ENCODE results near the gene DYNC2I2.
"Not testable (repeated sequence)": the region's sequence is repeated elsewhere in the genome, so short reads cannot be mapped to it uniquely, and the experiment has no call there.

DYNC2I2 gene

GRCh38 chr9:128685636-128686489 lies 29.2 kb upstream of the DYNC2I2 start:
- no peak for DNase-seq (ENCODE audit: low read depth)

- DNase-seq (ENCODE audit: low read depth): no peak
Observed at GRCh38 chr9:128684325-128685199, 27.9 kb upstream of the DYNC2I2 start.

- no peak for DNase-seq (ENCODE audit: low read depth)
Observed at GRCh38 chr9:128684065-128684324, 27.3 kb upstream of the DYNC2I2 start.

GRCh38 chr9:128683340-128684064 lies 26.9 kb upstream of the DYNC2I2 start:
- DNase-seq (ENCODE audit: low read depth): no peak

GRCh38 chr9:128677794-128678193 lies 21.1 kb upstream of the DYNC2I2 start:
- no peak for DNase-seq (ENCODE audit: low read depth)

GRCh38 chr9:128675382-128675781 lies 18.7 kb upstream of the DYNC2I2 start:
- no peak for DNase-seq (ENCODE audit: low read depth)

- no peak for DNase-seq (ENCODE audit: low read depth)
Observed at GRCh38 chr9:128669786-128670185, 13.1 kb upstream of the DYNC2I2 start.

- not testable (repeated sequence) for DNase-seq (ENCODE audit: low read depth)
Observed at GRCh38 chr9:128666481-128666941, 9.9 kb upstream of the DYNC2I2 start.

- no peak for DNase-seq (ENCODE audit: low read depth)
Observed at GRCh38 chr9:128657796-128658195, 1.1 kb upstream of the DYNC2I2 start.

- DNase-seq (ENCODE audit: low read depth): no peak
Observed at GRCh38 chr9:128657344-128657704, 677 bp upstream of the DYNC2I2 start.

GRCh38 chr9:128654481-128654880 lies 2.2 kb downstream of the DYNC2I2 start:
- no peak for DNase-seq (ENCODE audit: low read depth)

GRCh38 chr9:128653908-128654307 lies 2.7 kb downstream of the DYNC2I2 start:
- no peak for DNase-seq (ENCODE audit: low read depth)

- DNase-seq (ENCODE audit: low read depth): no peak
Observed at GRCh38 chr9:128651798-128652197, 4.8 kb downstream of the DYNC2I2 start.

GRCh38 chr9:128648206-128648605 lies 8.4 kb downstream of the DYNC2I2 start:
- not testable (repeated sequence) for DNase-seq (ENCODE audit: low read depth)

GRCh38 chr9:128643519-128644300 lies 12.9 kb downstream of the DYNC2I2 start:
- DNase-seq (ENCODE audit: low read depth): no peak

- no peak for DNase-seq (ENCODE audit: low read depth)
Observed at GRCh38 chr9:128642675-128643245, 13.9 kb downstream of the DYNC2I2 start.

GRCh38 chr9:128640603-128641002 lies 16.0 kb downstream of the DYNC2I2 start:
- DNase-seq (ENCODE audit: low read depth): no peak

GRCh38 chr9:128638580-128638979 lies 18.1 kb downstream of the DYNC2I2 start:
- no peak for DNase-seq (ENCODE audit: low read depth)

GRCh38 chr9:128637656-128638055 lies 19.0 kb downstream of the DYNC2I2 start:
- DNase-seq (ENCODE audit: low read depth): no peak

GRCh38 chr9:128636556-128637530 lies 19.8 kb downstream of the DYNC2I2 start:
- no peak for DNase-seq (ENCODE audit: low read depth)
